ENCODE data around the gene HMCN1. TPM values are rescaled to one million over a fixed set of nuclear protein-coding genes. Genes with fewer than 3 reads are reported as not detected.

HMCN1 gene
- total RNA-seq, 1 donor from 2014 or later, result 1.6 TPM

GRCh38 chr1:185990565-185990964 lies 256.4 kb downstream of the HMCN1 start:
- H3K4me3 ChIP-seq (ENCODE audit: low read depth, low read length), result no peak overlapping the region
- TF ChIP-seq, protein P1, sequence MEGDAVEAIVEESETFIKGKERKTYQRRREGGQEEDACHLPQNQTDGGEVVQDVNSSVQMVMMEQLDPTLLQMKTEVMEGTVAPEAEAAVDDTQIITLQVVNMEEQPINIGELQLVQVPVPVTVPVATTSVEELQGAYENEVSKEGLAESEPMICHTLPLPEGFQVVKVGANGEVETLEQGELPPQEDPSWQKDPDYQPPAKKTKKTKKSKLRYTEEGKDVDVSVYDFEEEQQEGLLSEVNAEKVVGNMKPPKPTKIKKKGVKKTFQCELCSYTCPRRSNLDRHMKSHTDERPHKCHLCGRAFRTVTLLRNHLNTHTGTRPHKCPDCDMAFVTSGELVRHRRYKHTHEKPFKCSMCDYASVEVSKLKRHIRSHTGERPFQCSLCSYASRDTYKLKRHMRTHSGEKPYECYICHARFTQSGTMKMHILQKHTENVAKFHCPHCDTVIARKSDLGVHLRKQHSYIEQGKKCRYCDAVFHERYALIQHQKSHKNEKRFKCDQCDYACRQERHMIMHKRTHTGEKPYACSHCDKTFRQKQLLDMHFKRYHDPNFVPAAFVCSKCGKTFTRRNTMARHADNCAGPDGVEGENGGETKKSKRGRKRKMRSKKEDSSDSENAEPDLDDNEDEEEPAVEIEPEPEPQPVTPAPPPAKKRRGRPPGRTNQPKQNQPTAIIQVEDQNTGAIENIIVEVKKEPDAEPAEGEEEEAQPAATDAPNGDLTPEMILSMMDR (conservative IDR thresholded peaks at IDR 0.05; ENCODE audit: low read depth, low read length), result no peak
- DNase-seq (ENCODE audit: low read depth), result no peak

DNA sequence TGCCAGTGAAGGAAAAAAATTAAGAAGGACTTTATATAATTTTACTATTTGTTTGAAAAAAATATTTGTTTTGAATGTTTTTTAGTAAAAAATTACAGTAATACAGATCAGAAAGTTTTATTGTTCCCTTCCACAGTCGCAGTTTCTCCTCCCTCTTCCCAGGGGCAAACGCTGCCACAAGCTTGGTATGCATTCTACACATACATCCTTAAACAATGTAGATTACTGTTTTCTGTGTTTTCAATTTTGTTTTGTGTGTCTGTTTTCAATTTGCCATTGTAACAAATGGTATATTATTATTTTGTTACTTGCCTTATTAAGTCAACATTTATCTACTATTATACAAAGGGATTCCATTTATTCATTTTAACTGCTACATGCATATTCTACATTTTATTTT lies 257.1 kb downstream of the HMCN1 start:
- TF ChIP-seq, protein P1 (conservative IDR thresholded peaks at IDR 0.05; ENCODE audit: low read depth, low read length), result no peak
- DNase-seq (ENCODE audit: low read depth), result no peak
- H3K4me3 ChIP-seq (ENCODE audit: low read depth, low read length), result no peak overlapping the region

DNA sequence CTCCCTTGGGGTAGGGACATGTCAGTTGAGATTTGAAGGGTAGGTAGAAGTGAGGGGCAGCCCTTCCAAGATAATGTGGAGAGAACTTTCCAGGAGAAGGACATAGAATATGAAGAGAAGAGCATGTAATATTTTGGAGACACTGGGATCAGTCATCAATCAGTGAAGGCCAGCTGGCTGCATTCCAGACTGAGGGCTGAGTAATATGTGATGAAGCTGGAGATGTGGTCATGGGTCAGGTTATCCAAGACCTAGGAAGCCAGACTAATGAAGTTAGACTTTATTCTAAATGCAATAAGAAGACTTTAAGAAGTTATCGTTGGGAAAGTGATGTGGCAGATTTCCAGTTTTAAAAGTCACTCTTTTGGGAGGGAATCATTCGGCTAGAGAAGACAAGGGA lies 262.0 kb downstream of the HMCN1 start:
- DNase-seq (ENCODE audit: low read depth), result no peak
- TF ChIP-seq, protein P1 (conservative IDR thresholded peaks at IDR 0.05; ENCODE audit: low read depth, low read length), result no peak

DNA sequence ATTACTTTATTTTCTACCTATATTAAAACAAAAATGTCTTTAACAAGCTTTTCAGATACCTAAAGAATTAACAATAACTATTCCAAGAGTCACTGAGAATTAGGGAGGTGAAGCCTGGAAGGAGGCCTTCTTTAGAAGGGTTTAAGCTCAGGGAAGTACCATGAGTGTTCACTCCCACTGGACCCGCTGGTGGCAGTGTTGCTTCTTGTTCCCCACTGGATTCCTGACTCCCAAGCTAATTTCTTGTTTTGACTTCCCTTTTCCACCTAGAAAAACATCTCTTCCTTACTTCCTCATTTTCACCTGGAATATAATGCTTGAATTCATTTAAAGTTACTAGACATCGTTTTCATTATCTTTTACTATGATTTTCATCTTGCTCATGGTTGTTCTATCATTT lies 264.2 kb downstream of the HMCN1 start:
- no peak overlapping the region for H3K4me3 ChIP-seq (ENCODE audit: low read depth, low read length)
- TF ChIP-seq, protein P1 (conservative IDR thresholded peaks at IDR 0.05; ENCODE audit: low read depth, low read length), result peak; percentile 68
- DNase-seq (ENCODE audit: low read depth), result no peak

More for the DNA sequence above, 262.0 kb downstream of the HMCN1 start:
- no peak overlapping the region for H3K4me3 ChIP-seq (ENCODE audit: low read depth, low read length)

DNA sequence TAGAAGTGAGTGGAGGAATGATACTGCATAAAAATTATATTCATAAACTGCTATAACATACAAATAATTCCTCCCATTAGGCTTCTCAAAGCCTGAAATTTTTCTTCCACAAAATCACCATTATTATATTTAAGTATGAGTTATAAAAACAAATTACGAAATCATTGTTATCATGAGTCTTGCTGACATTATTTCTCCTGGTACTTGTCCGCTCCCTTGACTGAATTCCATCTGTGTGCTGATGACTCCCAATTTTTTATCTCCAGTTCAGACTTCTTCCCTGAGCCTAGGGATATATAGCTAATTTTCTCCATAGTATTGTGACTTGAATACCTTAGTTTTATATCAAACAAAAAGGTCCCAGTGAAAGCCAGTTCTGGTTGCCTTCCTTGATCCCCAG lies 268.2 kb downstream of the HMCN1 start:
- H3K4me3 ChIP-seq (ENCODE audit: low read depth, low read length), result no peak overlapping the region
- TF ChIP-seq, protein P1 (conservative IDR thresholded peaks at IDR 0.05; ENCODE audit: low read depth, low read length), result no peak
- no peak for DNase-seq (ENCODE audit: low read depth)

DNA sequence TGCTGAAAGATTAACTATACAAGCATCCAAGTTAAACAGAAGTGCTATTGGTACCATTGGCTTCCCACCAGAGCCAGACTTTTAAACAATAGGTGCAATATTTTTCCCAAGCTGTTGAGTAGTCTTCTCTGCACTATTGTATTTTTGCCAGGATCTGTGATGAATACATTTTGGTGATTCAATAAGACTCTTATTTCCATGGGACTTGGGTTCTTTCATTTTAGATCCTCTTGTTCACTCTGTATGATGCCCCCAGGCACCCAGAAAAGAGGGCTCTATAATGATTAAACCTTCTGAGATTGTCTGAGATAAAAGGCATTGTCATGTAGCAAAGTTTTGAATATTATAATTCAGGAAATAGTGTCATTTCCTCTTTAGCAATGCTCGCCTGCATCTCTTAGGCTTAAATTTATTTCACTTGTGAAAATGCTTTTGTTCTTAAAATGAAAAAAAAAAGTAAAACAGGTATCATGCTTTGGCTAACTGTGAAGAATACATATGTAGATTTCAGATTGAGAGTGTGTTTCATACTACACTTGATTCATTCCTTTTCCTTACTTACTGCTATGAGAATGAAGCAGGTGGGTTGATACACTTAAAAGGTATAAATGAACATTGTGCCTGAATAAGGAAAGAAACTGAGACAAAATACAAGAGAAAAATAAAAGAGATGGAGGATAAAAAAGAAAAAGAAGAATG lies 275.0 kb downstream of the HMCN1 start:
- TF ChIP-seq, protein P1 (conservative IDR thresholded peaks at IDR 0.05; ENCODE audit: low read depth, low read length), result no peak
- no peak for DNase-seq (ENCODE audit: low read depth)
- no peak overlapping the region for H3K4me3 ChIP-seq (ENCODE audit: low read depth, low read length)

All from epithelial cell of proximal tubule (primary cell).